G401 (cell line): ENCODE data around the gene PILRA. TPM values are rescaled to one million over a fixed set of nuclear protein-coding genes. Genes with fewer than 3 reads are reported as not detected.
A peak's percentile ranks its signal among the peaks of the same experiment; 100 is the strongest.
"Not testable (repeated sequence)": the region's sequence is repeated elsewhere in the genome, so short reads cannot be mapped to it uniquely, and the experiment has no call there.

Experiments used
- DNase-seq: peaks from one replicate; pipeline ENCODE4 v3.0.0-alpha.2; 2015; ENCODE audit warnings: low spot score
- in situ Hi-C: cut with HindIII; loops from 2 replicates; pipeline ENCODE4 v1.10.0; 2016; ENCODE audit warnings: low sequenced_read_pairs, mixed read lengths
- total RNA-seq: library from RNA; depleted of rRNA; stranded (reverse); fragments of >200 nt; shearing (Covaris generic); gene quantifications from 2 replicates; pipeline ENCODE4 v1.2.3, GENCODE V29; 2014

The PILRA gene
- total RNA-seq, 1 experiment from 2014 or later = 1.6 TPM

DNA sequence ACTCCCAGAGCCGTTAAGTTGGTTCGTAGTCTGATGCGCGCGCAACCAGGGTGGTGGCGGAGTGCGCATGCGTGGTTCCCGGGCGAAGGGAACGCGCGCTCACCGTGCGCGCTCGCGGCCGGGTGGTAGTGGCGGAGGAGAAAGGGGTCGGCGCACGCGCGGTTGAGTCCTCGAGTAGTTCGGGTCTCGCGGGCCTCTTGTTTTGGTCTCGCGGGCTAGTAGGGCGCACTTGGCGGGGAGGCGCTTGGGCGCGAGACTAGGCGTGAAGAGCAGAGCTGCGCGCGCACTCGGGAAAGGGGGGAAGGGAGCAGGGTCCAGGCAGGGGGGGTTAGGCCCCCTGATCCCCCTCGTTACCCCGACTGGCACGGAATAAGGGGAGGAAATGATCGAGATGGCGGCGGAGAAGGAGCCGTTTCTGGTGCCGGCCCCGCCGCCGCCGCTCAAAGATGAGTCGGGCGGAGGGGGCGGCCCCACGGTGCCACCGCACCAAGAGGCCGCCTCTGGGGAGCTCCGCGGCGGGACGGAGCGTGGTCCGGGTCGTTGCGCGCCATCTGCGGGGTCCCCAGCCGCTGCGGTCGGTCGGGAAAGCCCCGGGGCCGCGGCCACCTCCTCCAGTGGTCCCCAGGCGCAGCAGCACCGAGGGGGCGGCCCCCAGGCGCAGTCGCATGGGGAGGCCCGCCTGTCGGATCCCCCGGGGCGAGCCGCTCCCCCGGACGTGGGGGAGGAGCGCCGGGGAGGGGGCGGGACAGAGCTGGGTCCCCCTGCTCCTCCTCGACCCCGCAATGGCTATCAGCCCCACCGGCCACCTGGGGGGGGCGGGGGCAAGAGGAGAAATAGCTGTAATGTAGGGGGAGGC is 56.6 kb downstream of the PILRA start, which contains the start of gene MEPCE:
Gene MEPCE (plus strand): TSS at position 195 of the 856 bp plus-strand sequence. CDS start 188 bp downstream, at position 383.
- in situ Hi-C loops = no loop called here
- DNase-seq = peak; percentile 92

DNA sequence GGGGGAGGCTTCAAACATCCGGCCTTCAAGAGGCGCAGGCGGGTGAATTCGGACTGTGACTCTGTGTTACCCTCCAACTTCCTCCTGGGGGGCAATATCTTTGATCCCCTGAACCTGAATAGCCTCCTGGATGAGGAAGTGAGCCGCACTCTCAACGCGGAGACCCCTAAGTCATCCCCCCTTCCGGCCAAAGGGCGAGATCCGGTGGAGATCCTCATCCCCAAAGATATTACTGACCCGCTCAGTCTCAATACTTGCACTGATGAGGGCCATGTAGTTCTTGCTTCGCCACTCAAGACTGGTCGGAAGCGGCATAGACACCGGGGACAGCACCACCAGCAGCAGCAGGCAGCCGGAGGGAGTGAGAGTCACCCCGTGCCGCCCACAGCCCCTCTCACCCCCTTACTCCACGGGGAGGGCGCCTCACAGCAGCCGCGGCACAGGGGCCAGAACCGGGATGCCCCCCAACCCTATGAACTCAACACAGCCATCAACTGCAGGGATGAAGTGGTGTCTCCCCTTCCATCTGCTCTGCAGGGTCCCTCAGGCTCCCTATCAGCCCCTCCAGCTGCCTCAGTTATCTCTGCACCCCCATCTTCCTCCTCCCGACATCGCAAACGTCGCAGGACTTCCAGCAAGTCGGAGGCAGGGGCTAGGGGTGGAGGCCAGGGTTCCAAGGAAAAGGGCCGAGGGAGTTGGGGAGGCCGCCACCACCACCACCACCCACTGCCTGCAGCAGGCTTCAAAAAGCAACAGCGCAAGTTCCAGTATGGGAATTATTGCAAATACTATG is 57.4 kb downstream of the PILRA start:
- DNase-seq = no peak
- in situ Hi-C loops = no loop called here

DNA sequence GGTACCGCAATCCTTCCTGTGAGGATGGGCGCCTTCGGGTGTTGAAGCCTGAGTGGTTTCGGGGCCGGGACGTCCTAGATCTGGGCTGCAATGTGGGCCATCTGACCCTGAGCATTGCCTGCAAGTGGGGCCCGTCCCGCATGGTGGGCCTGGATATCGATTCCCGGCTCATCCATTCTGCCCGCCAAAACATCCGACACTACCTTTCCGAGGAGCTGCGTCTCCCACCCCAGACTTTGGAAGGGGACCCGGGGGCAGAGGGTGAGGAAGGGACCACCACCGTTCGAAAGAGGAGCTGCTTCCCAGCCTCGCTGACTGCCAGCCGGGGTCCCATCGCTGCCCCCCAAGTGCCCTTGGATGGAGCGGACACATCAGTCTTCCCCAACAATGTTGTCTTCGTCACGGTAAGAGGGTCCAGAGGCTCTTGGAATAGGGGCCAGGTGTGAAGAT is 58.0 kb downstream of the PILRA start:
- in situ Hi-C loops = no loop called here
- DNase-seq = no peak

- in situ Hi-C loops = no loop called here
- no peak for DNase-seq
These were observed 58.8 kb downstream of the PILRA start for GRCh38 chr7:100432053-100432452.

DNA sequence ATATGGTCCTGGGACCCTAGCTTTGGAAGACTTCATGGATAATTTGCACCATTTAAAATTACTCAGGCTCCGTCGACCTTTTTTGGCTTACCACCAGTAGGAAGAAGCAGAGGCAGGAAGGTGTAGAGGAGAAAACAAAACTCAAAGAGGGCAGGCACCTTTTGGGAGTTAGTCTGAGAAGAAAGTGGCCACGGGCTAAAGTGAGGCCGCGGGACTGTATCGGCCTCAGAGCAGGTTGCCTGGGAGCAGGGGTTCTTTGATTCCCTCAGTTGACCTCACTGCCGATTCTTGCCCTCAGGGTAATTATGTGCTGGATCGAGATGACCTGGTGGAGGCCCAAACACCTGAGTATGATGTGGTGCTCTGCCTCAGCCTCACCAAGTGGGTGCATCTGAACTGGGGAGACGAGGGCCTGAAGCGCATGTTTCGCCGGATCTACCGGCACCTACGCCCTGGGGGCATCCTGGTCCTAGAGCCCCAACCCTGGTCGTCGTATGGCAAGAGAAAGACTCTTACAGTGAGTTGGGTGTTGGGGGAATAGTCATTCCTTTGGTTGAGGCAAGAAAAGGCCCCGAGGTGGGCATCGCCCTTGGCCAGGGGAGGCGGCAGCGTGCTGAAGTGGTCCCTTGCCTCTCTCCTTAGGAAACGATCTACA is 59.5 kb downstream of the PILRA start:
- DNase-seq = no peak
- in situ Hi-C loops = no loop called here

DNA sequence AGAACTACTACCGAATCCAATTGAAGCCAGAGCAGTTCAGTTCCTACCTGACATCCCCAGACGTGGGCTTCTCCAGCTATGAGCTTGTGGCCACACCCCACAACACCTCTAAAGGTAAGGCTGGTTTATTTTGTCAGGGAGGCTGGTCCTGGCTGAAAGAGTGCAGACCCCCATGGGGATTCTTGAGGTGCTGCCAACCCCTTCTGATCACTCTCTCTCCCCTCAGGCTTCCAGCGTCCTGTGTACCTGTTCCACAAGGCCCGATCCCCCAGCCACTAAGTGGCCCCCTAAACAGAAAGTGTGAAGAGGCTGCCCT is 59.9 kb downstream of the PILRA start:
- in situ Hi-C loops = no loop called here
- DNase-seq = no peak

DNA sequence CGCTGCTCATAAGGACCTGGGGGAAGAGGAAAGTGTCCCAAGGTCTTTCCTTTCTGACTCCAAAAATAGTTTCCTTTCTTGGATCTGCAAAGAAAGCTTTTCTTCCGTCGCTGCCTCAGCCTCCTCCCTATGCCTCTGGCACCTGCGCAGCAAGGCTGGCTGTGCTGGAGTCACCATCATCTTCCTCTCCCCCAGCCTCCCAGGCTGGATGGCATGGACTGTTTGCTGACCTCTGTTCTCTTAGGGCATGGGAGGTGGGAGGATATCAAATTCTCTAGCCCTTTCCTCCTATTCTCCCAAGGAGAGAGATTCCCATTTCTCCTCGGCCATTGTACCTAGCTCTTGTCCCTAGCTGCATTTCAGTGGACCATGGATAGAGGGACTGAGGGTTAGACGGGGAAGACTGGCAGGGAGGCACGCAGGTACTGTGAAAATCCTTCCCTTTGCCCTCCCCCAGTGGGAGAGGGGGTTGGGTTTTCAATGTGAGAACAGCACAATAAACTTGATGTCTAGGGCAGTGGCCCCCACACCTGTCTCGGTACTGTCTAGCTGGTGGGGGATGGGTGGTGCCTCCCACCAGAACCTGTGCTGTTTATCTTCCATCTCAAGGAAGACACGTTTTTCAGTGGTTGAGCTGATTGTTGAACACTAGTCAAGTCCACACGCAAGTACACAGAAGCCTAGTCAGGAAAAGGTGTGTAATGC is 60.5 kb downstream of the PILRA start:
- no peak for DNase-seq
- in situ Hi-C loops = no loop called here

- DNase-seq = no peak
- in situ Hi-C loops = no loop called here
These were observed 61.2 kb downstream of the PILRA start for GRCh38 chr7:100434297-100435144.

DNA sequence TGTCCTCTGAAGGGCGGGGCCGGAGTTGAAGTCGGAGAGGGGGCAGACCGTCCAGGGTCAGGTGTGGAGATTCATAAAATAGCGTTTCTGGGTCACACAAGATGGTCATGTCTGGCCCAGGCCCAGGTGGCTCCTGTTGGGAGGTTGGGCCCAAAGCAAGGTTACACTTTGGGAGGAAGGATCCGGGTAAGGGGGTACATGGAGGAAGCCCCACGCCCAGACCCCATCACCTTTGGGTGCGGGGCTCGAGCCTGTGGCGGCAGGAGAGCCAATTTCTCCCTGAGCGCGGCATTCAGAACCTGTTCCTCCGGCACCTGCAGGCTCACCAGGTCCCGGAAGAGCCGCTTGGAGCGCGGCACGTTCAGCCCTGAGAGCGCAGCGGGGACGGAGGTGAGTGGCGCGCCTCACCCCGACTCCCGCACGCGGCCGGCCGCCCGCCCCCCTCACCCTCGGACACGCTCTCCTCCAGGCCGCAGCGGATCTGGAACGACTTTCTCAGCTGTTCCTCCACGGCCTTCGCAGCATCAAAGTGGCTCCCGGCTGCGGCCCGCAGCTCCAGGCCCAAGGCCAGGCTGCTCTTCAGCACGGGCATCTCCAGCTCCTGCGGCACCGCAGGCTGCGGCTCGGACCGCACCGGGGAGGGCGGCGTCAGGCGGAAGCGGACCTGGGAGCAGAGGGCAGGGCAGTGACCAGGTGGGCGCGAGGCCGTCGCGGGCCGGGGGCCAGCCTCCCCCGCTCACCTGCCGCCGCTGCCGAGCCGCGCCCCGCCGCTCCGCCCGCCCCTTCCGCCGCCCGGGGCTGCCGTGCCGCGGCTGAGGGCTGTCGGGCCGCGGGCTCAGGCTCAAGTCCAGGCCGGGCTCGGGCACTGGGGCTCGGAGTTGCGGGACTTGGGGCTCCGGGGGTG is 62.4 kb downstream of the PILRA start:
- in situ Hi-C loops = no loop called here
- peak; percentile 47 for DNase-seq

DNA sequence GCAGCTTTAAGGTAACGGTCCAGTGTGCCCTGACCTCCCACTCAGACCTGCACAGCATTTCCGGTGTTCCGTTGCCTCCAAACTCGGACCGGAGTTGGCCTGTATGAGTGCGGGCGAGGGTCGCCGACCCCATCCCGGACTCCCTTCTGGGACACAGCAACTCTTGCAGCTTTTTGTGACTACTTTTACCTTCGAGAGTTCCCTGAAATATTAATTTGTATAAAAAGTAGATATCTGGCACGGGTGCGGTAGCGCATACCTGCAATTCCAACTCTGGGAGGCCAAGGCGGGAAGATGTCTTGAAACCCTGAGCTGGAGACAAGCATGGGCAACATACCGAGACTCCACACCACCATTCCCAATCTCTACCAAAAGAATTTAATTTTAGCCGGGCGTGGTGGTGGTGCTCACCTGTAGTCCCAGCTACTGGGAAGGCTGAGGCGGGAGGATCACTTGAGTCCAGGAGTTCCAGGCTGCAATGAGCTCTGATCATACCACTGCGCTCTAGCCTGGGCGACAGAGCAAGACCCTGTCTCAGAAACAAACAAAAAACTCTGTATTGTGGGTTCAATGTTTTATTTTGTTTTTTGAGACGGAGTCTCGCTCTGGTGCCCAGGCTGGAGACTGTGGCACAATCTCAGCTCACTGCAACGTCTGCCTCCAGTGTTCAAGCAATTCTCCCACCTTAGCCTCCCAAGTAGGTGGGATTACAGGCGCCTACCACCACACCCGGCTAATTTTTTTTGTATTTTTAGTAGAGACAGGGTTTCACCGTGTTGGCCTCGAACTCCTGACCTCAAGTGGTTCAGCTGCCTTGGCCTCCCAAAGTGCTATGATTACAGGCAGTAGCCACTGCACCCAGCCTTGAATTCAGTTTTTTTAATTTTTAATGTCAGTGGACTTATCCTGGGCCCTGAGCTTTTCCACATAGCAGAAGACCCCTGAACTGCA is 64.1 kb downstream of the PILRA start:
- no peak for DNase-seq
- in situ Hi-C loops = no loop called here

- no peak for DNase-seq
- in situ Hi-C loops = no loop called here
These were observed 64.9 kb downstream of the PILRA start for GRCh38 chr7:100438172-100438571.

- DNase-seq, in situ Hi-C loops: not testable (repeated sequence)
These were observed 65.4 kb downstream of the PILRA start for GRCh38 chr7:100438731-100439130.

DNA sequence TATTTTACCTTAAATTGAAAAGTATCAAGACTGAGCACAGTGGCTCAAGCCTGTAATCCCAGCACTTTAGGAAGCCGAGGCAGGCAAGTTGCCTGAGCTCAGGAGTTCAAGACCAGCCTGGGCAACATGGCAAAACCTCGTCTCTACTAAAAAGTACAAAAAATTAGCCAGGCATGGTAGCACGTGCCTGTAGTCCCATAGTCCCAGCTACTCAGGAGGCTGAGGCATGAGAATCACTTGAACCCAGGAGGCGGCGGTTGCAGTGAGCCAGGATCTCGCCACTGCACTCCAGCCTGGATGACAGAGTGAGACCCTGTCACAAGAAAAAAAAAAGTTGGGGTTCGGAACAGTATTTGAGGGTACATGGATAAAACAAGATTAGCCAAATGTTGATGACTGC is 66.0 kb downstream of the PILRA start:
- in situ Hi-C loops, DNase-seq: not testable (repeated sequence)

- in situ Hi-C loops = no loop called here
- no peak for DNase-seq
These were observed 68.6 kb downstream of the PILRA start for GRCh38 chr7:100441641-100442535.

- no peak for DNase-seq
These were observed 70.0 kb downstream of the PILRA start for GRCh38 chr7:100443096-100443840.

More at GRCh38 chr7:100443096-100443840, 70.0 kb downstream of the PILRA start:
- in situ Hi-C loops = no loop called here
